Body of pancreas (tissue), 2 donors: ENCODE measurements around the gene NUPR1. TPM values are rescaled to one million over a fixed set of nuclear protein-coding genes. Genes with fewer than 3 reads are reported as not detected.

Experiments
- total RNA-seq, 2 donors: library from RNA; depleted of rRNA; stranded (reverse); fragments of >200 nt; gene quantifications; one replicate each; pipeline ENCODE4 v1.1.0, GENCODE V29; 2016

Gene NUPR1
- total RNA-seq, 2 donors from 2014 or later = 32.0 to 92.4 TPM

Other genes starting within 250 kb of the NUPR1 start
- gene SBK1, start 246.4 kb downstream of the NUPR1 start, total RNA-seq = 1 to 10 TPM; 1.3 to 2.6 TPM
- gene NPIPB6, start 175.5 kb downstream of the NUPR1 start, total RNA-seq = 10 to 100 TPM in 1 of 2 donors, not detected in 1; 13.8 TPM
- 100 to 1,000 TPM in 1 of 2 donors, 10 to 100 TPM in 1; 94.2 to 157 TPM for gene EIF3CL, start 135.1 kb downstream of the NUPR1 start, total RNA-seq
- not detected for gene NPIPB7, start 66.6 kb downstream of the NUPR1 start, total RNA-seq
- gene CLN3, start 46.9 kb downstream of the NUPR1 start, total RNA-seq = 10 to 100 TPM; 28.0 to 29.6 TPM
- 1 to 10 TPM; 1.0 to 2.0 TPM for gene APOBR, start 44.3 kb downstream of the NUPR1 start, total RNA-seq
- gene IL27, start 32.1 kb downstream of the NUPR1 start, total RNA-seq = not detected
- 10 to 100 TPM; 25.2 to 30.7 TPM for gene SGF29, start 14.9 kb upstream of the NUPR1 start, total RNA-seq
- 1 to 10 TPM; 1.3 to 2.3 TPM for gene SULT1A2, start 58.1 kb upstream of the NUPR1 start, total RNA-seq
- 10 to 100 TPM; 26.7 to 35.6 TPM for gene SULT1A1, start 71.1 kb upstream of the NUPR1 start, total RNA-seq
- under 1 TPM in 1 of 2 donors, not detected in 1; 0.52 TPM for gene NPIPB8, start 99.1 kb upstream of the NUPR1 start, total RNA-seq
- gene EIF3C, start 172.5 kb upstream of the NUPR1 start, total RNA-seq = 100 to 1,000 TPM; 145 to 314 TPM
- 1 to 10 TPM in 1 of 2 donors, not detected in 1; 6.7 TPM for gene NPIPB9, start 212.8 kb upstream of the NUPR1 start, total RNA-seq